ENCODE results near the gene SLC35E4. TPM values are rescaled to one million over a fixed set of nuclear protein-coding genes. Genes with fewer than 3 reads are reported as not detected.

The SLC35E4 gene
- total and polyA plus RNA-seq, 2 experiments from 2014 or later: 8.2 to 12.2 TPM

DNA sequence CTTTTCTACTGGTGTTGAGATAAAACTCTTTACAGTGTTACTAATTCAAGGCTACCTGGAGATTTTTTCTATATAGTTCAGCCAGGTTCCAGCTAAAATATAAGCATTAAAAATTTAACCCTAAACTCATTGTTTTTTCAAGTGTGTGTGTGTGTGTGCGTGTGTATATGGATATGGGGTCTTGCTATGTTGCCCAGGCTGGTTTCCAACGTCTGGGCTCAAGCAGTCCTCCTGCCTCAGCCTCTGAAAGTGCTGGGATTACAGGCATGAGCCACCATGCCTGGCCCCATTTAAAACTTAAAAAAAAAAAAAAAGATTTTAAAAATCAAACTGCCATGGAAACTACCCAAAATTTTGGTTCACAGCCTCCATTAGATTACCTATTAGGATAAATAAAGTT lies 39.4 kb upstream of the SLC35E4 start:
- no peak for TF ChIP-seq CTCF (IDR thresholded peaks at IDR 0.05; ENCODE audit: low read depth, low read length)
- H3K27ac ChIP-seq: no peak overlapping the region
- no peak overlapping the region for H3K4me3 ChIP-seq
- H3K4me1 ChIP-seq (ENCODE audit: low read depth): no peaks in the 10 kb centered on the region
- no peaks in the 10 kb centered on the region for H3K36me3 ChIP-seq
- DNase-seq (ENCODE audit: low read depth in 1 of 2, low spot score in 1 of 2): no peak
- H3K27me3 ChIP-seq: peaks cover 18% of the 10 kb centered on the region
- H3K9me3 ChIP-seq (ENCODE audit: low read depth): no peaks in the 10 kb centered on the region

GRCh38 chr22:30596886-30597285 lies 38.7 kb upstream of the SLC35E4 start:
- no peak overlapping the region for H3K4me3 ChIP-seq
- no peak for TF ChIP-seq CTCF (IDR thresholded peaks at IDR 0.05; ENCODE audit: low read depth, low read length)
- H3K9me3 ChIP-seq (ENCODE audit: low read depth): no peaks in the 10 kb centered on the region
- no peak for DNase-seq (ENCODE audit: low read depth in 1 of 2, low spot score in 1 of 2)
- no peak overlapping the region for H3K27ac ChIP-seq
- H3K27me3 ChIP-seq: peaks cover 18% of the 10 kb centered on the region
- H3K4me1 ChIP-seq (ENCODE audit: low read depth): no peaks in the 10 kb centered on the region
- H3K36me3 ChIP-seq: no peaks in the 10 kb centered on the region

DNA sequence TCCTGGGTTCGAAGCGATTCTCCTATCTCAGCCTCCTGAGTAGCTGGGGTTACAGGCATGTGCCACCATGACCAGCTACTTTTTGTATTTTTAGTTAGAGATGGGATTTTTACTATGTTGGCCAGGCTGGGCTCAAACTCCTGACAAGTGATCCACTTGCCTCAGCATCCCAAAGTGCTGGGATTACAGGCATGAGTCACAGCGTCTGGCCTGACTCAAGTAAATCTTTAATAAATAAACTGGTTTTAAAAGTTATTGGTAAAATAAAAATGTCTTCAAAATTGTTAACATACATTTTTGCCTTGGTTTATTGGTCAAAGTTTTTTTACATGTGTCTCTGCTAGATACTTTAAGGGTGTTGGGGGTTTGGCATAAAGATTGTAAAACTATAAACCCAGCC lies 36.6 kb upstream of the SLC35E4 start:
- H3K9me3 ChIP-seq (ENCODE audit: low read depth): no peaks in the 10 kb centered on the region
- no peak for DNase-seq (ENCODE audit: low read depth in 1 of 2, low spot score in 1 of 2)
- TF ChIP-seq CTCF (IDR thresholded peaks at IDR 0.05; ENCODE audit: low read depth, low read length): no peak
- no peak overlapping the region for H3K4me3 ChIP-seq
- no peaks in the 10 kb centered on the region for H3K36me3 ChIP-seq
- H3K27ac ChIP-seq: no peak overlapping the region
- peaks cover 6% of the 10 kb centered on the region for H3K27me3 ChIP-seq
- no peaks in the 10 kb centered on the region for H3K4me1 ChIP-seq (ENCODE audit: low read depth)

DNA sequence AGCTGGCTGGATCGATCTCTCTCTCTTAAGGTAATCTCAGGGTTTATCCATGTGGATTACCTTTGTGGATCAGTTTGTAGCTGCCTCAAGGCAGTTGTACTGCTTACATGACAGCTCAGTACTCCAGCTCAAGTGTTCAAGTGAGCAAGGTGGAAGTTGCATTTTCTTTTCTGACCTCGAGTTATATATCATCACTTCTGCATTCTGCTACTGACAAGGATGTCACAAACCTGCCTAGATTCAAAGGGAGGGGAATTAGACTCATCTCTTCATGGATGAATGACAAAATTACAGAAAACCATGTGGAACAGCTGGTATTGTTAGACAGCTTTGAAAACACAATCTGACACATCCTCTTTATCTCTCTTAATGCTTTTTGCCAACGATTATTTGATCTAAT lies 34.7 kb upstream of the SLC35E4 start:
- Histone ChIP-seq H3K4me3 (no peak overlapping the region), H3K36me3 (no peaks in the 10 kb centered on the region), H3K9me3 (ENCODE audit: low read depth) (no peaks in the 10 kb centered on the region), H3K4me1 (ENCODE audit: low read depth) (peaks cover 2% of the 10 kb centered on the region), H3K27ac (no peak overlapping the region), H3K27me3 (no peaks in the 10 kb centered on the region)
- TF ChIP-seq CTCF (IDR thresholded peaks at IDR 0.05; ENCODE audit: low read depth, low read length): no peak
- no peak for DNase-seq (ENCODE audit: low read depth in 1 of 2, low spot score in 1 of 2)

DNA sequence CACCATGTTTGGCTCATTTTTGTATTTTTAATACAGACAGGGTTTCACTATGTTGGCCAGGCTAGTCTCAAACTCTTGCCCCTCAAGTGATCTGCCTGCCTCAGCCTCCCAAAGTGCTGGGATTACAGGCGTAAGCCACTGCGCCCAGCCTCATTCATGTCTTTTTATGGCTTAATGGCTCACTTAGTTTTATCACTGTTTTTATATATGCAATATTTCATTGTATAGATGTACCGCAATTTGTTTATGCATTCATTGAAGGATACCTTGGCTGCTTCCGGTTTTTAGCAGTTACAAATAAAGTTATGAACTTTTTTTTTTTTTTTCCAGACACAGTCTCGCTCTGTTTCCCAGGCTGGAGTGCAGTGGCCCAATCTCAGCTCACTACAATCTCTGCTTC lies 34.1 kb upstream of the SLC35E4 start:
- H3K36me3 ChIP-seq: no peaks in the 10 kb centered on the region
- no peak for DNase-seq (ENCODE audit: low read depth in 1 of 2, low spot score in 1 of 2)
- no peak for TF ChIP-seq CTCF (IDR thresholded peaks at IDR 0.05; ENCODE audit: low read depth, low read length)
- no peak overlapping the region for H3K27ac ChIP-seq
- no peaks in the 10 kb centered on the region for H3K27me3 ChIP-seq
- H3K4me3 ChIP-seq: no peak overlapping the region
- no peaks in the 10 kb centered on the region for H3K9me3 ChIP-seq (ENCODE audit: low read depth)
- H3K4me1 ChIP-seq (ENCODE audit: low read depth): peaks cover 7% of the 10 kb centered on the region

GRCh38 chr22:30602049-30602448 lies 33.5 kb upstream of the SLC35E4 start:
- DNase-seq (ENCODE audit: low read depth in 1 of 2, low spot score in 1 of 2): peak; percentile 33 to 52
- Histone ChIP-seq H3K4me1 (ENCODE audit: low read depth) (peaks cover 7% of the 10 kb centered on the region), H3K4me3 (no peak overlapping the region), H3K27ac (no peak overlapping the region), H3K9me3 (ENCODE audit: low read depth) (no peaks in the 10 kb centered on the region), H3K27me3 (no peaks in the 10 kb centered on the region), H3K36me3 (no peaks in the 10 kb centered on the region)
- TF ChIP-seq CTCF (IDR thresholded peaks at IDR 0.05; ENCODE audit: low read depth, low read length): peak; percentile 51
